PFSK-1 (cell line): ENCODE results near the gene AP1G2.

Experiments
- FOXP2 ChIP-seq: optimal IDR thresholded peaks from 2 replicates; pipeline ENCODE3; 2011; ENCODE audit warnings: borderline replicate concordance, control low read depth, inconsistent platforms; ENCODE audit not compliant: insufficient read depth; ENCODE audit errors: extremely low read length, extremely low read depth
- POLR2AphosphoS5 ChIP-seq: IDR thresholded peaks from 2 replicates; pipeline ENCODE4 v1.6.1; 2012; ENCODE audit warnings: low read depth, mild to moderate bottlenecking, control low read depth, low read length, moderate library complexity
- REST ChIP-seq, 2 experiments: IDR thresholded peaks; 2 replicates each; pipeline versions ENCODE4 v1.6.1 to v1.8.0; 2011 to 2012; ENCODE audit warnings: low read depth in 2 of 2, low read length in 2 of 2, control low read depth in 1 of 2, inconsistent platforms in 1 of 2, mild to moderate bottlenecking in 1 of 2, moderate library complexity in 1 of 2; ENCODE audit not compliant: insufficient read depth in 1 of 2
- SIN3A ChIP-seq: IDR thresholded peaks from 2 replicates; pipeline ENCODE4 v1.6.1; 2012; ENCODE audit warnings: mild to moderate bottlenecking, low read length, moderate library complexity, borderline replicate concordance; ENCODE audit not compliant: insufficient read depth
- TAF1 ChIP-seq: IDR thresholded peaks from 2 replicates; pipeline ENCODE4 v1.6.1; 2012; ENCODE audit warnings: low read length, control low read depth, borderline replicate concordance; ENCODE audit not compliant: insufficient read depth

The AP1G2 gene

GRCh38 chr14:23577710-23578392, 10.3 kb upstream of the AP1G2 start:
- no peak for TF ChIP-seq POLR2AphosphoS5
- TF ChIP-seq FOXP2: no peak
- no peak for TF ChIP-seq REST (IDR thresholded peaks at IDR 0.05; ENCODE audit: insufficient read depth in 1 of 2, low read depth in 2 of 2, low read length in 2 of 2)
- no peak for TF ChIP-seq SIN3A
- TF ChIP-seq TAF1: no peak

- TF ChIP-seq TAF1 (no peak), FOXP2 (no peak), POLR2AphosphoS5 (no peak), SIN3A (no peak), REST (IDR thresholded peaks at IDR 0.05; ENCODE audit: insufficient read depth in 1 of 2, low read depth in 2 of 2, low read length in 2 of 2) (no peak)
Measured at GRCh38 chr14:23577004-23577681, 9.6 kb upstream of the AP1G2 start.

- TF ChIP-seq FOXP2: no peak
- no peak for TF ChIP-seq TAF1
- no peak for TF ChIP-seq SIN3A
- no peak for TF ChIP-seq POLR2AphosphoS5
- no peak for TF ChIP-seq REST (IDR thresholded peaks at IDR 0.05; ENCODE audit: insufficient read depth in 1 of 2, low read depth in 2 of 2, low read length in 2 of 2)
Measured at GRCh38 chr14:23573384-23574015, 5.9 kb upstream of the AP1G2 start.

GRCh38 chr14:23572836-23573235, 5.2 kb upstream of the AP1G2 start:
- TF ChIP-seq SIN3A (no peak), TAF1 (no peak), REST (IDR thresholded peaks at IDR 0.05; ENCODE audit: insufficient read depth in 1 of 2, low read depth in 2 of 2, low read length in 2 of 2) (no peak), FOXP2 (no peak), POLR2AphosphoS5 (no peak)
